Sigmoid colon (tissue), 4 donors: ENCODE measurements around the gene ACADS.

ENCODE experiments used
- CTCF ChIP-seq, 4 experiments: fragments of 450-650 bp in 3 of 4; fragments of 200-600 bp in 1 of 4; IDR thresholded peaks; one replicate each; pipeline ENCODE4 v1.5.1; 2016 to 2019; ENCODE audit warnings: antibody characterized with exemption in 4 of 4, mild to moderate bottlenecking in 3 of 4, moderate library complexity in 2 of 4
- POLR2A ChIP-seq, 2 donors: fragments of 450-650 bp; IDR thresholded peaks; one replicate each; pipeline ENCODE4 v1.6.1; 2016; ENCODE audit warnings: antibody characterized with exemption in 2 of 2, mild to moderate bottlenecking in 2 of 2, moderate library complexity in 2 of 2
- POLR2AphosphoS5 ChIP-seq, 4 donors: sonication (generic); formaldehyde crosslinking; IDR thresholded peaks; one replicate each; pipeline ENCODE4 v1.6.1; 2017; ENCODE audit warnings: antibody characterized with exemption in 4 of 4

- TF ChIP-seq CTCF (IDR thresholded peaks at IDR 0.05) (no peak), POLR2A (IDR thresholded peaks at IDR 0.05) (no peak), POLR2AphosphoS5 (IDR thresholded peaks at IDR 0.05) (no peak)
These were observed 41.1 kb upstream of the ACADS start for GRCh38 chr12:120684523-120684932.
